NCI-H146 (cell line): ENCODE results near the gene RNF166.

ENCODE experiments used
- DNase-seq: peaks from one replicate; lab custom pipeline; 2025; lab: John Stamatoyannopoulos, UW

RNF166 gene

DNA sequence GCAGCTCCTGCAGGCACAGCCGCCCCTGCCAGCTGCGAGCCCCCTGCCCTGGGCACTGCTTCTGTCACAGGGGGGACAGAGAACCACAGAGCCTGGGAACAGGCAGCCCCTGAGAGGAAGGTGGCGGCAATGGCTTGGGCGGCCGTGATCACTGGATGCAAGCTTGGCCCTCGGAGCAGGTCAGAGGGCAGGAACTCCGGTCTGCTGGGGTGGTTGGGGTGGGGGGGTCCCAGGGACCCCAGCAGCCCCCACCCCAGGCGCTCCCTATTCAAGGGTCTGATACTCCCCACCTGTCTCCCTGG lies 53.5 kb downstream of the RNF166 start:
- no peak for DNase-seq

DNA sequence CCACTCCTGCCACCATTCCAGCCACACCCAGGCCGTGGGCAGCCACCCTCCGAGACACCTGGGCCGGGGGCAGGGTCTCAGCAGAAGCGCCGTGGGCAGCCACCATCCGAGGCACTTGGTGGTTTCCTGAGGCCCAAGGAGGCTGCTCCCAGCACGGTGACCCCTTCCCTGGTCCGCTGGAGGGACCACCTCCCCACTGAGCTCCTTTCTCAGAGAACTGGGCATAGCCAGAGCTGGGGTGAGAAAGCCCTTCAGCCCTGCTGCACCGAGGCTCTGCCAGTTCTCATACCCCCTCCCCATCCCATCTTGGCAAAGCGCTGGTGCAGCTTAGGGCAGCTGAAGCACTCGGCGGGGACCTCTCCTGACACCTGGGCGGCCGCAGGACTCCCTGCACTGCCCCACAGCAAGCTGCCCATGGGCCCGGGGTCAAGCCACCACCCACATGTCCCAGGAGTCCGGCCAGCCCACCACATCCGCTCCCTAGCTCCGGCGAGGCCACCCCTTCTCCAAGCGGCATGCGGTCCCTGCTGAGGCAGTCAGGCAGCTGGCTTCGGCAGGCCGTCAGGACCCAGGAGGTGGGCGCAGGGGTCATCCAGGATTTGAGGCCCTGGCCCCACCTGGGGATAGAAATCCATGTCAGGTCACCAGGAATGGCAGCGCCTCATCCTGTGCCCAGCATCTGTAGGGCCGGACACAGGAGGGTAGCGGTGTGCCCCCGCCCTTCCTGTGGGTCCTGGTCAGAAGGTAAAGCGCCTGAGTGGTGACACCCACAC lies 54.0 kb downstream of the RNF166 start:
- no peak for DNase-seq

DNA sequence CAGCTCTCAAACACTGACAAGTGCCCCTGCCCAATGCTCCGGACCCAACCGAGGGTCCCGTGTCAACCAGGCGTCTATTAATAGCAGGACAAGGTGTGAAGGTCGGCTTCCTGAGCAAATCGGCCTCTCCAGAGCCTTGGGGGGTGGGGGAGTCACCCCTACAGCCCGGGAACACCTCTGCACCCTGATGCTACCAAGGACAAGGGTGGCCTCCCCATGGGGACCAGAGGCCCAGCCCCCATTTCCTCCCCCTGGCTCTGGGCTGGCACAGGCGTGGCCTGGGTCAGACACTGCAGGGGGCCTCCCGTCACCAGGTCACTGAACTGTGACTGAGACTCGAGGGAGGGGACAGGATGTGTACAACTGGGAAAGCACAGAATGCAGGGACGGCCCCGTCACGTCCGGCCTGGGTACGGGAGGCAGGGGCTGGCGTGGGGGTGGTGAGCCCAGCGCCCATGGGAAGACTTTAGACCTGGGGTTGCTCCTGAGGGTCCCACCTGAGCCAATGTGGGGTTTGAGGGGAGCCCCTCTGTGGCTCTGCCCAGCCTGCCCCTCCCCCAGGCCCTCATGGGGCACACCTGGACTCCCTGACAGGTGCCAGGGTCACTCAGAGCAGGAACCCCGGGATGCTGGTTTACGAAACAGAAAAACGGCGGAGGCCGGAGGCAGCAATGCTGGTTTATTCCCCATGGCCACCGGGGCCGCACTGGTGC lies 54.8 kb downstream of the RNF166 start:
- peak; percentile 72 for DNase-seq

DNA sequence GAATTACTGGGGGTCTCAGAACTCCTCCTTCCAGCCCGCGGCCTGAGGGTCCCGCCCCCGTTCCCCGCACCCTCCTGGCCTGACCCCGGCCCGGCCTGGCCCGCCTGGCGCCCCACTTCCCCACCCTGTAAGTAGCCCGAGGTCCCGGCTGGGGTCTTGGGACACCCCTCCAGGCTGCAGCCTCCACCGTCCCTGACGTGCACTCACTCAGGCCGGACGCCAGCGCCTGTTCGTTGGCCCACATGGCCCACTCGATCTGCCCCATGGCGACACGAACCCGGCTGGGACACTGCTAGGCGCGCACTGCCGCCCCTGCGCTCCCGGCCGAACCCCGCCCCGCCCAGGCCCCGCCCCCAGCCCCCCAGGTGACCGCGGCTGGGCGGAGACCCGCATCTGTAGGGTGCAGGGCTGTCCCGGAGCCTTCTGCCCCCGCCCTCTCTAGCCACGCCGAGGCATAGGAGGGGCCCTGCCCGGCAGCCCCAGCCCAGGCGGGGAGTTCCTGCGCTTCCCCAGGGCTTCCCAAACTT lies 55.4 kb downstream of the RNF166 start, which contains the start of gene CYBA:
Gene CYBA (minus strand): TSS at position 305 of the 527 bp plus-strand sequence. CDS start 40 bp downstream, at position 265.
- DNase-seq: peak; percentile 60

DNA sequence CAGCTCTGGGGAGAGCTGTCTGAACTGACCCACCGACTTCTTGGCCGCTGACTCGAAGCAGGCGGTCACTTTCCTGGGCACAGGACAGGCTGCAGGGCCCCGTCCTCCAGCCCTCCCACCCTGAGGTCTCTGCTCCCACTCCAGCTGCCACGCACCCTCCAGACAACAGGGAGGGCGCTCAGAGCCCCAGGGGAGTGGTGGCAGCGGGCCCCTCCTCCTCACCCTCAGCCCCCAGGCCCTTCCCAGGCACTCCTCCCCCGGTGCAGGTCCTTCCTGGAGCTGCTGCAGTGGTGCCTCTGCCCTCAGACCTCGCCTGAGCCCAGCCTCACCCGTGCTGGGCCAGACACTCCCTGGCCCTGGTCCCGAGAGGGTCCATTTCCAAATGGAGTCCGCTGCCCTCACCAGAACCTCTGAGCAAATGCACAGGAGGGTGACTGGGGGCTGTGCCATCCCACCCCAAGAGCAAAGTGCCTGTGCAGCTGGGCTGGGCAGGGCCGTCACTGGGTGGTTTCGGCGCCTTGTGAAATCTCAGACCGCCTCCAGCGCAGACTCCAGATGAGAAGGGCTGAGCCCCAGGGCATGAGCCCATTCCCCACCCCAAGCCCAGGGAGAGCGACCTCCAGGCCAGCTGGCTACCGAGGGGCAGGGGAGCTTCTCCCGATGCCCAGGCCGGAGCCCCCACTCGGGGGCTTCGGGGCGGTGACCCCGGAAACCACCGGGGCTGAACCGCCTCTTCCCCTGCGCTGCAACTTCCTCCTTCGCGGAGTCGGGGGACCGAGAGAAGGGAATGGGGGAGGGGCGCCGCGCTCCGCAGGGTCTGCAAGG lies 56.1 kb downstream of the RNF166 start:
- peak; percentile 41 for DNase-seq

DNA sequence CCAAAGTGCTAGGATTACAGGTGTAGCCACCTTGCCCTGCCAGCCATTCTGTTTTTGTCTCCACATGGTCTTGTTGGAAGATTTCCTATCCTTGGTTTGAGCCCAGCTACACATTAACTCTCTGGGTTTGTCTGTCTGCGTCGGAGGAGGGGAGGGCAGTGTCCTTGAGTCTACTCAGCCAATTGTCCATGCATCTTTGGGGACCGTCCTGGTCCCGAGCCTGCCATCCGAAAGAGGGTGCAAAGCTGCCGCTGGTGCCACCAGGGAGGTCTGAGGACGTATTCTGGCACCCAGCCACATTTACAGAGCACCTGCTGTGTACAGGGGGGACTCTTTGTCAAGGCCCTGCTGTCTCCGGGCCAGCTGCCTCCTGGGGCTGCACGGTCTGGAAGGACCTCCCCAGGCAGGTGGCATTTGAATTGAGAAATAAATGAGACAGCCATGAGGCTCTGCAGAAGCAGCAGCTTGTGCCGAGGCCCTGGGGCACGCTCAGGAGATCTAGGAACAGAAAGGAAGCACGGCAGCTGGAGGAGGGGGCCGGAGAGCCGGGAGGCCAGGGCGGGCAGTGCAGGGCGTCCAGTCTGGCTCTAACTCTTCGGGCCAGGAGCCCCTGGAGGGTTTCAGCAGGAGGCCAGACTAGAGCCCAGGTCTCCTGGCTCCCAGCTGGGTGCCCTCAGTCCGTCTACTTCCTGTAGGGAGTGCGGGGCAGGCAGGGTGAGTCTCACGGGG lies 56.8 kb downstream of the RNF166 start:
- peak; percentile 80 for DNase-seq

DNA sequence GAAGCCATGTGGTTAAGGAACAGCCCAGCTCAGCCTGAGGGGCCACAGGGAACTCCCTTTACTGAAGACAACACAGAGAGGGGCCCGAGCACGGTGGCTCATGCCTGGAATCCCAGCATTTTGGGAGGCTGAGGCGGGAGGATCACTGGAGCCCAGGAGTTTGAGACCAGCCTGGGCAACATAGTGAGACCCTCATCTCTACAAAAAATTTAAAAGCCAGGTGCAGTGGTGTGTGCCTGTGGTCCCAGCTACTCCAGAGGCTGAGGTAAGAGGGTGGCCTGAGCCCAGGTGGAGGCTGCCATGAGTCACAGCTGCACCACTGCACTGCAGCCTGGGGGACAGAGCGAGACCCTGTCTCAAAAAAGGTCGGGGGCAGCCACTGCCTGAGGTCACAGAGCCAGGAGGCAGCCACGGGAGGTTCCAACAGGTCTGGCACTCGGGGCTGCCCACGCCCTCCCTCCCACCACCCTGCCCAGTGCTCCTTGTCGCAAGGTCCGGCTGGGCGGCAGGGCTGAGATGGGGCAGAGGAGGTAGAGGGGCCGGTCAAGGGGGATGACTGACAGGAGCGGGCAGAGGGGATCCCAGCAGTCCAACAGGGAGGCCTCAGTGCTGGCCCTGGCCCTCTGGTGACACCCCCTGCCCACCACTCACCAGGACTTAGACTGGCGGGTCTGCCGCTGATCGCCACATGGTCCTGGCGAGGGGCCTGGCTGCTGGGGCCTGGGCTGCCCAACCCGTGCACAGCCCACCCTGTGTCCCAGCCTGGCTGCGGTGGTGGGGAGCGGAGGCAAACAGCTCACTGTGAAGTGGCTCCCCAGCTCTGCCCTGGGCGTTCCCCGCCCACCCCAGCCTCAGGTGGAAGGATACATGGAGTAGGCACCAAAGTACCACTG lies 58.8 kb downstream of the RNF166 start:
- DNase-seq: no peak
